ENCODE results near the gene MYH14. TPM values are rescaled to one million over a fixed set of nuclear protein-coding genes. Genes with fewer than 3 reads are reported as not detected.

Gene MYH14
- total and polyA plus RNA-seq, 2 of the 8 experiments (the other 6 are each of a cell fraction or from before 2014, with no cell fraction given) = 17.3 to 28.6 TPM

GRCh38 chr19:50226536-50226935 lies 23.1 kb downstream of the MYH14 start:
- 66% methylated on average over 6 of the region's 7 CpGs; no CpG with 5 or more reads in 1 of the 2 experiments for WGBS, 2 experiments (ENCODE audit: extremely low coverage in 1 of 2, insufficient coverage in 1 of 2, insufficient read length in 1 of 2, insufficient replicate concordance in 2 of 2, low coverage in 1 of 2, low lambda C conversion rate in 2 of 2, missing lambda C conversion rate in 1 of 2)
- POLR2A ChIA-PET (ENCODE audit: partially characterized antibody) = no interaction called here
- TF ChIP-seq ATF2 (IDR thresholded peaks at IDR 0.05; ENCODE audit: low read length) (no peak), EZH2 (IDR thresholded peaks at IDR 0.05; ENCODE audit: low read depth, low read length, severe bottlenecking) (no peak), POLR2A (IDR thresholded peaks at IDR 0.05; ENCODE audit: control extremely low read depth in 1 of 2, low read depth in 2 of 2, low read length in 2 of 2) (no peak), NRF1 (IDR thresholded peaks at IDR 0.05; ENCODE audit: low read depth, low read length) (no peak), CHD1 (IDR thresholded peaks at IDR 0.05; ENCODE audit: low read depth, low read length) (no peak), E2F6 (IDR thresholded peaks at IDR 0.05) (no peak), FOSL1 (IDR thresholded peaks at IDR 0.05; ENCODE audit: insufficient read depth, low read depth, low read length) (no peak), CBX5 (IDR thresholded peaks at IDR 0.05; ENCODE audit: low read depth, low read length) (no peak), SIN3A (conservative IDR thresholded peaks at IDR 0.05 in 1 of 2, IDR thresholded peaks at IDR 0.05 in 1 of 2; ENCODE audit: low read depth in 1 of 2, low read length in 2 of 2) (no peak), CBX8 (IDR thresholded peaks at IDR 0.05; ENCODE audit: borderline replicate concordance, low read depth, low read length) (no peak)
- TF ChIP-seq, protein P1, sequence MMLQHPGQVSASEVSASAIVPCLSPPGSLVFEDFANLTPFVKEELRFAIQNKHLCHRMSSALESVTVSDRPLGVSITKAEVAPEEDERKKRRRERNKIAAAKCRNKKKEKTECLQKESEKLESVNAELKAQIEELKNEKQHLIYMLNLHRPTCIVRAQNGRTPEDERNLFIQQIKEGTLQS (IDR thresholded peaks at IDR 0.05; ENCODE audit: insufficient read depth, low read depth, low read length) = no peak

More at GRCh38 chr19:50226536-50226935, 23.1 kb downstream of the MYH14 start:
- no peaks in the 10 kb centered on the region for H3K9me3 ChIP-seq (ENCODE audit: insufficient read depth in 2 of 2, low read depth in 1 of 2, low read length in 1 of 2)
- H3K27ac ChIP-seq (ENCODE audit: low read depth, low read length) = no peak overlapping the region
- no peak overlapping the region for H3K14ac ChIP-seq (ENCODE audit: insufficient read length)
- H4K20me1 ChIP-seq (replicated peaks in 1 of 2; ENCODE audit: control insufficient read depth in 1 of 2, insufficient read depth in 2 of 2, low read length in 2 of 2) = no peaks in the 10 kb centered on the region
- H2BK15ac ChIP-seq (ENCODE audit: low read length) = no peak overlapping the region
- H4K91ac ChIP-seq (replicated peaks; ENCODE audit: insufficient read length, low read length) = no peak overlapping the region
- no peak overlapping the region for H2AK5ac ChIP-seq (ENCODE audit: low read depth, low read length)
- no peak overlapping the region for H4K5ac ChIP-seq (ENCODE audit: insufficient read length, low read depth, low read length)
- no peak overlapping the region for H3K9ac ChIP-seq (replicated peaks in 1 of 4; ENCODE audit: extremely low read depth in 1 of 4, low read depth in 3 of 4, low read length in 3 of 4)
- no peak overlapping the region for H2BK120ac ChIP-seq (replicated peaks; ENCODE audit: low read depth, low read length)
- CTCF ChIA-PET (ENCODE audit: partially characterized antibody) = interaction anchor here (2.4 kb wide), 1 partner anchor 10 kb away, joined by 8 read pairs; no protein-coding TSS in a partner anchor
- H3K23ac ChIP-seq (ENCODE audit: insufficient read length) = no peak overlapping the region
- no peaks in the 10 kb centered on the region for H3K23me2 ChIP-seq (ENCODE audit: low read depth, low read length)
- no peak overlapping the region for H3K4ac ChIP-seq (replicated peaks; ENCODE audit: insufficient read length, low read depth, low read length)
- H2BK12ac ChIP-seq (ENCODE audit: low read depth, low read length) = no peak overlapping the region
- FAIRE-seq (no peak), DNase-seq (ENCODE audit: low read depth in 1 of 2, low spot score in 2 of 2) (no peak)
- no peak overlapping the region for H2AFZ ChIP-seq (ENCODE audit: low read length)
- H3K27me3 ChIP-seq (replicated peaks in 1 of 4; ENCODE audit: control insufficient read depth in 3 of 4, extremely low read depth in 1 of 4, insufficient read depth in 3 of 4, low read length in 3 of 4) = no peaks in the 10 kb centered on the region
- no peak overlapping the region for H3K18ac ChIP-seq (ENCODE audit: extremely low read depth, low read length)
- H3K4me3 ChIP-seq (ENCODE audit: extremely low read depth in 1 of 4, insufficient read depth in 2 of 4, low read depth in 3 of 4, low read length in 4 of 4) = no peak overlapping the region
- H2BK20ac ChIP-seq (ENCODE audit: low read length) = no peak overlapping the region
- H3K56ac ChIP-seq (replicated peaks; ENCODE audit: insufficient read length, low read depth, low read length) = no peak overlapping the region
- peaks cover 0 to 12% (median 0%) of the 10 kb centered on the region in 4 experiments; a peak in 4 of 8 replicates for H3K36me3 ChIP-seq (ENCODE audit: control insufficient read depth in 2 of 4, insufficient read depth in 4 of 4, low read length in 3 of 4)
- H2BK5ac ChIP-seq (ENCODE audit: low read depth, low read length) = no peak overlapping the region
- no peaks in the 10 kb centered on the region; a peak in 1 of 7 replicates for H3K4me1 ChIP-seq (replicated peaks in 1 of 4; ENCODE audit: control insufficient read depth in 3 of 4, insufficient read depth in 4 of 4, low read length in 3 of 4)
- H3K79me2 ChIP-seq (ENCODE audit: control insufficient read depth in 1 of 2, insufficient read depth in 2 of 2, low read length in 2 of 2) = no peaks in the 10 kb centered on the region
- no peaks in the 10 kb centered on the region for H3K79me1 ChIP-seq (ENCODE audit: low read depth, low read length)
- H3K4me2 ChIP-seq (ENCODE audit: insufficient read depth in 1 of 2, low read depth in 2 of 2, low read length in 2 of 2) = no peak overlapping the region
- peak overlapping the region; percentile 46; the same call in 1 of the 2 replicates for H4K8ac ChIP-seq (ENCODE audit: extremely low read depth, insufficient read depth, low read length)
